ENCODE results near the gene XYLT1.
"Not testable (repeated sequence)": the region's sequence is repeated elsewhere in the genome, so short reads cannot be mapped to it uniquely, and the experiment has no call there.

The XYLT1 gene

DNA sequence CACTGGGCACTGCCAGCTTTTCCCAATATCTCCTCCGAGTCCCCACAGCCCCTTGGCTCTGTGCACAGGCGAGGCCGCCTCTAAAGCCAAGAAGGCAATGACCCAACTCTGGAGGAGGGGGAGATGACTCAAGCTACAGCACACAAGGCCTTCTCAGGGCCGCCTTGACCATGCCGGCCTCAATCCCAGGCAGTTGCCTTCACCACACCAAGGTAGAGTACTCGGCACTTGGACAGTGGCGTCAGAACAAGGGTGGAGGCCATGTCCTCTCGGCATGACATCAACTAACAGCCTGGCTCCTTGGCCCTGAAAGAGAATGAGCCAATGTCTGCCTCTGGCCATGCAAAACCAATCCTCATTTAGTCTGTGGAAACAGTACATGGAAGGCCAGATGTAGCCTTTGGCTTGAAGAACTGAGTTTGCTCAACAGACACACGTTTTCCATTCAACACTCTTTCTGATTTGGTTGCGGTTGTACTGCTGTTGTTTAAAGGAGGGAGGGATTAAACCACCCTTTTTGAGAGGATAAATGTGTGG is 139.6 kb downstream of the XYLT1 start:
- no peak for DNase-seq

DNA sequence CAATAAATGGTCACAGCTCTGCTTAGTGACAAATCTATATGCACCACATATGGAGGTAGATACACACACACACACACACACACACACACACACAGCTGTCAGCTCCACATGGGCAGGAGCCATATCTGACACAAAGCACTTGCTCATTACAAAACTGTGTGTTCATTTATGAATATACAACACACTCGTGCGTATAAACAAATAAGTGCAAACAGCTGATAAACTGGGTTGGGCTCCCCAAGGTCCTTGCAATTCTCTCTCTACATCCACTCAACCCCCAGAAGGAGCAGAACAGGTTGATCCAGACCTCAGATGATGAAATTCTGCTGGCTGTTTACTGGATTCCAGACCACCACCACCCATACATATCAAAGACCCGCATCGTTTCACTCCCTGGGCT is 140.7 kb downstream of the XYLT1 start:
- DNase-seq = no peak

- no peak for DNase-seq
These were observed 141.4 kb downstream of the XYLT1 start for GRCh38 chr16:17329391-17329790.

DNA sequence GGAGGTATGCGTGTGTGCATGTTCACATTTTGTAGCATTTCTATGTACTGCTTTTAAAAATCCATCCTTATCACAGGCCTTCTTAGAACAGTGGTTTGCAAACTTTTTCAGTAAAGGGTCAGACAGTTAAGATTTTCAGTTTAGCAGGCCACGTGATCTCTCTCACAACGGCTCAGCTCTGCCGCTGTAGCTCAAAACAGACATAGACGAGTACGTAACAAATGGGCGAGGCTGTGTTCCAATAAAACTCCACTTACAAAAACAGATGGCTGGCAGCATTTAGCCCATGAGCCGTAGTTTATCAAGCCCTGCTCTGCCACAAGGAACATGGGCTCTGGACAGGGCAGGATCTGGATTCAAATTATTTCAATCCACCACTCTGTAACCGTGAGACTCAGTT is 141.8 kb downstream of the XYLT1 start:
- no peak for DNase-seq

DNA sequence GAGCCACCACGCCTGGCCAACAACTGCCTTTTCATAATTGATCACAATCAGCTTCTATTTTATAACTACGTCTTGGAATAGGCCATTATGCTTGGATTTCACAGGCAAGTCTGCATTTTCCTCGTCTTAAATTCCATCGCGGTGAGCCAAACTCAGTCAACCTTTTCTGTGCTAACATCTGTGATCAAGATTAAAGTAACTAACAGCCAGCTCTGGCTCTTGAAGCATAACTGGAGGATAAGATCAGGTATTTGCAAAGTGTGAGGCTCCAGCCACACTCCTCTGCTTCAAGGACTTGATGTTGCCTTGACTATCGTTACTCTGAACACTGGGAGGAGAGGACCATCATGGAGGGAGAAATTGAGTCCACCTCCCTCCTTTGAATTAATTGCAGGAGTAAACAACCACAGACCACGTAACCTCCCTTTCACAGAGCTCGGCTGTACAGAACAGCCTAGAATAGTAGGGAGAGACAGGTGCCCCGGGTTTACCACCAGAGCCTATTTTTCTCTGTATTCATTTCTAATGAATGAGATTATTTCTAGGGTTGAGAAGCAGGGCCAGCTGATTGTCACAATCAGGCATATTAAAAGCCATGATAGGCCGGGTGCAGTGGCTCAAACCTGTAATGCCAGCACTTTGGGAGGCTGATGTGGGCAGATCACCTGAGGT is 143.0 kb downstream of the XYLT1 start:
- no peak for DNase-seq

- no peak for DNase-seq
These were observed 145.2 kb downstream of the XYLT1 start for GRCh38 chr16:17325476-17326143.

DNA sequence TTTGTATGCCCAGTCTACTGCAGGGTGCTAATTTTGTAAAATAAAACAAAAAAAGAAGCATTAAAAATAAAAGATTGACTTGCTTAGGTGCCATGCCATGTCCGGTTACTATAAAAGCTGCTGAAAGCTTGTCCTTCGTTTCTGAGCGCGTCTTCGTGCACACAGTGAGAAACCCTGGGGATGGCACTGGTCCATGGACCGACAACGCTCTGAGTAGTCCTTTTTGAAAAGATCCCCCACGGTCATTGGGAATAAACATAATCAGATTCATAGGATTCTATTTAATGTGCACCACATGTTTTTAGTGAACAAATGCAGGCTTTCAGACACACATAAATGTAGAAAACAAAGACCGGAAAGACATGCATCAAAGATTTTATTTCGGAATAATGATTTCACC is 146.3 kb downstream of the XYLT1 start:
- no peak for DNase-seq

DNA sequence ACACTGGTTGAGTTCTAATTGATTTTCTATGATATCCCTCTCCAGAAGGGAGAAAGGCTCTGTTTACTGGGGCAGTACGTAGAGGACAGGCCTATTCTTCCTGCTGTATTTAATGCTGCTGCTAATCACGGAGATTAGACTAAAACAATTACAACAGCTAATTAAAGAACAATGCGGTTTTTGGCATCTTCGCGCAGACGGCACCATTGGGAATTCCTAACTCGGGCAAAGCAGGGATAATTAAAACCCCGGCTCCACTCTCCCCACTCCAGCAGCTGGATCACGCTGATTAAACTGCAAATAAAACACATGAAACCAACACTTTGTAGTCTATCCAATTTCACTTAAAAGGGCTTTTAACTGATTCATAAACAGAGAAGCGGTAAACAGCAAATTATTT is 147.6 kb downstream of the XYLT1 start:
- DNase-seq = no peak

DNA sequence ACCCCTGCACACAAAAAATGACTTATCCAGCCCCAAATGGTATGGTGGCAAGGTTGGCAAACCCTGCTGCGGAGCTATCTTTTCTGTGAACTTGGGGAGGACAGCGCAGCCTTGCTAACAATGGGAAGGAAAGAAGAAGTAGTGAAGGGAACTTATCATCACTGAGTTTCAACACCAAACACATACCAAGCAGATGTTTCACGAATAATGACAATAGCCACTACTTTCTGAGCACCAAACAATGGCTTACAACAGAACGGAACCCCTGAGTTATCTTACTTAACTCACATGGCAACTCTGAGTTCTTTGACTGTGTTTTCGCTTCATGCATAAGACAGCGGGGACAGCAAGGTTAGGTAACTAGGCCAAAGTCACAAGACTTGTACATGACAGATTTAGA is 148.9 kb downstream of the XYLT1 start:
- peak; percentile 68 to 81 for DNase-seq

GRCh38 chr16:17320009-17320408 is 150.8 kb downstream of the XYLT1 start:
- no peak for DNase-seq

- peak; percentile 66 to 87 for DNase-seq
These were observed 152.5 kb downstream of the XYLT1 start for GRCh38 chr16:17318238-17318637.

GRCh38 chr16:17316005-17316404 is 154.8 kb downstream of the XYLT1 start:
- no peak for DNase-seq

DNA sequence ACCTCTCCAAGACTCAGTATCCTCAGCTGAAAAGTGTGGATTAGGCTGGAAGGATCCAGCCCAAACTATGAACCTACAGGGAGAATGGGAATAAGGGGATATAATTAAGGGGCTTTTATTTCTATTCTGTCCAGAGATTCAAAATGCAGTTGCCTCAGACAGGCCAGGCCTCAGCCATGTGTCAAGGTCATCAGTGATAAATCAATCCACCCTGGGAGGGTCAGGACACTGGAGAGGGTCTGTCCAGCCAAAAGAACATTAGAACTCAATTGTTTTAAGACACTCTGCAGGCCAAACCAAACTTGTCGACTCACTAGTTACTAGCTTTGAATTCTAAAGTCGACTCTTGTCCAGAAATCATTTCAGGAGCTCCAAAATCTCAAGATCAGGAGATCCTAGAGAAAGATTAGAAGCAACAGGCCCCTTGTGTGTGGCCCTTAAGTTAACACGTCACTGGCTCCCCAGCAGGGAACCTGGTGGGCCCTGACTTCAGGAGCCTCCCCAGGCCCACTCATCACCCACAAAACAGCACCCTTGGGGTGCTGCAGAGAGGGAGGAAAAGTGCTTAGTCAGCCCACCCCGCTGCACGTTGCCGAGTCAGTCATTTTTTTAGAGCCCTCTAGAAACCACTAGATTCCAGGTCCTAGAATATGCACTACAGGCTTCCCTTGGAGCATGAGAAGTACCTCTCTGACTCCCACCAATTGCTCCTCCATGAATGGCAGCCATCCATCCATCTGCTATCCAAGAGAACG is 156.8 kb downstream of the XYLT1 start:
- no peak for DNase-seq

GRCh38 chr16:17313085-17313611 is 157.6 kb downstream of the XYLT1 start:
- no peak for DNase-seq

DNA sequence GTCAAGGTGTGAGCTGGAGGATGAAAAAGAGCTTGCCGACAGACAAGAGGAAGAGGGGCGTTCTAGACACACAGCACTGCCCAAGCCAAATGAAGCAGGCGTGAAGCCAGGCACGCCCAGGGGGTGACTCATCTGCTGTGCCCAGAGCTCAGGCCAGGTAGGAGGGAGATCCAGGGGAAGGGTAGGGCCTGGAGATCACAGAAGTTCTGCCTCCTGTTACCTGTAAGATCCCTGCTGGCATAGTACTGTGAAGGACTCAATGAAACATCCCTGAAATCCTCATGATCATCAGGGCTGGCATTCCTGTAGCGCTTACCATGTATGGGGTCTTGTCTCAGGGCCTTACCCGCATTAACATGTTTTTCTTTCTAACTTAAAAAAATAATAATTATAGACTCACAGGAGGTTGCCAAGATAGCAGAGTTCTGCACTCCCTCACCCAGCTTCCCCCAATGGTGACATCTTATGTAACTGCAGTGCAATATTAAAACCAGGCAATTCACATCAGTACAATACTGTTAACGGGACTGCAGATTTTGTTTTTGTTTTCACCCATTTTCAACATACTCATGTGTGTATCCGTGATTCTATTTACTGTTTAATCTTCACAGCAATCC is 158.6 kb downstream of the XYLT1 start:
- no peak for DNase-seq

DNA sequence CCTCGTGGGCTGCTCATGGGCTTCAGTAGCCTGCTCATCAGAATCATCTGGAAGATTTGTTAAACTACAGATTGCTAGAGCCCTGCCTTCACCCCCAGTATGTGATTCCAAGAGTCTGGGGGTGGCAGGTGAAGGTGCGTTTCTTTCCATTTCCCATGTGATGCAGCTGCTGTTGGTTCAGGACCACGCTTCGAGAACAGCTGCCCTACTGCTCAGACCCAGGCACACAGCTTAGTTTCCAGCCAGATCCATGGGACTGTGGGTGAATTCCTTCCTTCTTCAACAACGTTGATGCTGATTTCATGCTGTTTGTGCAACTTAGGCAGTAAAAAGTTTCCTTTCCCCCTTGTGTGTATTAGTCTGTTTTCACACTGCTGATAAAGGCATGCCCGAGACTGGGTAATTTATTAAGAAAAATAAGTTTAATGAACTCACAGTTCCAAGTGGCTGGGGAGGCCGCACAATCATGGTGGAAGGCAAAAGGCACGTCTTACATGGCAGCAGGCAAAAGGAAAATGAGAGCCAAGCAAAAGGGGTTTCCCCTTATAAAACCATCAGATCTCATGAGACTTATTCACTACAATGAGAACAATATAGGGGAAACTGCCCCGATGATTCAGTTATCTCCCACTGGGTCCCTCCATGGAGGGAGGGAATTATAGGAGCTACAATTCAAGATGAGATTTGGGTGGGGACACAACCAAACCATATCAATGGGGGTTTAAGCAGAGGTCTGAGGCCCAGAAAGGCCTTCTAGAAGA is 159.2 kb downstream of the XYLT1 start:
- DNase-seq = peak in 1 of 2 donors; percentile 53

DNA sequence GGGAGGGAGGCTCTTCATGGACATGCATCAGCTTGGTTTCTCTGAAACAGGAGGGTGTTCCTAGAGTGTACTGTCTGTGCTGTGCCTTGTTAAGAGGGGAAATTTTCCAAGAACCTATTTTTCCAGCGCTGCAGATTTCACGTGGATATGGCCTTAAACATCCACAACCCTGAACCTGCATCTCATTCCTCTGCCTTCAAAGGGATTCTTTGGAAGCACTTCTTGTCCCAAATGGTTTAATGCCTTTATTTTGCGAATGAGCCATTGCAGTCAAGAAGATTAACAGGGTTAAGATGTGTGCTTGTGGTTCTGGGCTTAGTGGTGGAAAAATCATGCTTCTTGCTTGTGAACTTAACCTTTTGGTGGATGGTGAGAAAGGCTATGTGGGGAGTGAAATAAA is 161.2 kb downstream of the XYLT1 start:
- DNase-seq = no peak

GRCh38 chr16:17308186-17308585 is 162.6 kb downstream of the XYLT1 start:
- no peak for DNase-seq

DNA sequence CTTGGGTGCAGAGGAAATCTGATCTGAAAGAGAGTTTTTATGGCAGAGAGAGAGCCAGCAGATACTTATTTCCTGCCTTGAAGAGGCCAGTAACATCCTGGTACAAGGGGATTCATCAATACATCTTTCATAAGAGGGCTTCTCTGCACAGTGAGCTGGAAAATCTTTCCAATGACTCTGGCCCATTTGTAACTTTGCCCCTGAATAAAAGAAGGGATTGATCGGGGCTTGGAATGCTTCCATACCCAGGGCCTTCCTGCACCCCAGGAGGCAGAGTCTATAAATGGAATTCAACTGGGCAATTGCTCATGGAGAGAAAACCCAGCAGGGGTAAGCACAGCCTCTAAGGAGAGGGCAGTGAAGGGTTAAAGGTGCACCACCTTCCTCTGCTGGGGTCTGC is 163.3 kb downstream of the XYLT1 start:
- DNase-seq = no peak

- DNase-seq = no peak
These were observed 164.0 kb downstream of the XYLT1 start for GRCh38 chr16:17306745-17307144.

GRCh38 chr16:17306211-17306610 is 164.5 kb downstream of the XYLT1 start:
- DNase-seq = not testable (repeated sequence)

GRCh38 chr16:17305694-17306093 is 165.1 kb downstream of the XYLT1 start:
- DNase-seq = peak in 1 of 2 donors; percentile 77
